ENCODE data around the gene POPDC2. TPM values are rescaled to one million over a fixed set of nuclear protein-coding genes. Genes with fewer than 3 reads are reported as not detected.

Gene POPDC2
- total and polyA plus RNA-seq, 2 of the 4 experiments (the other 2 are of a cell fraction): under 0.01 to 0.29 TPM

- no peak overlapping the region for H2BK15ac ChIP-seq (ENCODE audit: low read depth, low read length)
- H3K9me1 ChIP-seq (ENCODE audit: insufficient read depth, low read length): no peaks in the 10 kb centered on the region; the same call in 1 of the 2 replicates
- H3K4ac ChIP-seq (ENCODE audit: low read depth, low read length): peak overlapping the region; percentile 64; the same call in 1 of the 2 replicates
- peak; percentile 17 for DNase-seq
- no CpG with 5 or more reads among the region's 3 CpGs for WGBS, 2 experiments (ENCODE audit: extremely low coverage in 2 of 2, insufficient read length in 1 of 2)
- no peaks in the 10 kb centered on the region for H3K27me3 ChIP-seq (ENCODE audit: control insufficient read depth, insufficient read depth, low read length)
- H3K23ac ChIP-seq (ENCODE audit: low read depth, low read length): peak overlapping the region; percentile 56
- no peaks in the 10 kb centered on the region for H3K9me3 ChIP-seq (ENCODE audit: control insufficient read depth, insufficient read depth, low read length)
- H2BK20ac ChIP-seq (ENCODE audit: low read depth, low read length): peak overlapping the region; percentile 50; the same call in 1 of the 2 replicates
- H2BK5ac ChIP-seq (ENCODE audit: low read depth, low read length, poor library complexity, severe bottlenecking): no peak overlapping the region
- H3K36me3 ChIP-seq (ENCODE audit: control insufficient read depth, insufficient read depth, low read length): no peaks in the 10 kb centered on the region
- H3K56ac ChIP-seq (ENCODE audit: extremely low read depth, insufficient read depth, low read length): no peak overlapping the region
- no peak overlapping the region for H4K5ac ChIP-seq (ENCODE audit: low read depth, low read length)
- no peaks in the 10 kb centered on the region for H4K20me1 ChIP-seq (ENCODE audit: insufficient read depth, low read length)
- H3K14ac ChIP-seq (replicated peaks; ENCODE audit: low read depth, low read length): peak overlapping the region; percentile 52; the same call in 1 of the 2 replicates
- POLR2A ChIA-PET (ENCODE audit: unreplicated experiment): no interaction called here
- no peak for ATAC-seq (ENCODE audit: low read depth)
- peak overlapping the region; percentile 80 for H2BK120ac ChIP-seq (ENCODE audit: low read depth, low read length)
- peaks cover 12% of the 10 kb centered on the region for H3K4me1 ChIP-seq (ENCODE audit: control insufficient read depth, insufficient read depth, low read length)
- no peak overlapping the region for H3K4me2 ChIP-seq (ENCODE audit: low read depth, low read length)
- H3K79me1 ChIP-seq (ENCODE audit: low read depth in 1 of 2, low read length in 2 of 2): no peaks in the 10 kb centered on the region
- CTCF ChIA-PET: interaction anchor here (0.7 kb wide), 2 partner anchors 52 to 175 kb away, joined by 3 to 4 read pairs; no protein-coding TSS in a partner anchor
- in situ Hi-C loops (cut with MboI; ENCODE audit: low sequenced_read_pairs) (no loop called here), intact Hi-C loops (cut with micrococcal nuclease) (no loop called here), dilution Hi-C loops (cut with HindIII; ENCODE audit: low sequenced_read_pairs, unreplicated experiment) (no loop called here)
- BruUV-seq (replicated peaks): no TSS peak
- H2AK5ac ChIP-seq (ENCODE audit: low read depth, low read length): no peak overlapping the region
- no peak overlapping the region for H2AK9ac ChIP-seq (replicated peaks; ENCODE audit: low read depth, low read length, poor library complexity)
- H3K4me3 ChIP-seq (ENCODE audit: insufficient read depth, low read depth, low read length): no peak overlapping the region
- H3K18ac ChIP-seq (ENCODE audit: low read depth, low read length): peak overlapping the region; percentile 38; the same call in 1 of the 2 replicates
- H2AFZ ChIP-seq (replicated peaks; ENCODE audit: low read length, poor library complexity): no peak overlapping the region
- H3K27ac ChIP-seq (ENCODE audit: insufficient read depth, low read length): no peak overlapping the region
- no peak for TF ChIP-seq RFX5 (IDR thresholded peaks at IDR 0.05; ENCODE audit: low read depth, low read length)
- TF ChIP-seq MXI1 (IDR thresholded peaks at IDR 0.05; ENCODE audit: borderline replicate concordance, low read depth, low read length): no peak
- no peak for TF ChIP-seq RAD21 (IDR thresholded peaks at IDR 0.05; ENCODE audit: low read length)
- TF ChIP-seq BHLHE40 (IDR thresholded peaks at IDR 0.05; ENCODE audit: low read depth, low read length): no peak
- TF ChIP-seq CTCF (conservative IDR thresholded peaks at IDR 0.05; ENCODE audit: low read depth, low read length): no peak
- TF ChIP-seq USF2 (IDR thresholded peaks at IDR 0.05; ENCODE audit: low read depth, low read length): no peak
- TF ChIP-seq RCOR1 (IDR thresholded peaks at IDR 0.05; ENCODE audit: insufficient replicate concordance, low read length): no peak
- no peak for TF ChIP-seq NFE2L2 (IDR thresholded peaks at IDR 0.05; ENCODE audit: low read depth, low read length)
- H4K91ac ChIP-seq (ENCODE audit: insufficient read depth, low read depth, low read length): no peak overlapping the region
- H4K8ac ChIP-seq (ENCODE audit: low read depth in 2 of 2, low read length in 2 of 2): peak overlapping the region; percentile 12 to 18; a peak in 3 of 4 replicates
- H3K9ac ChIP-seq (ENCODE audit: low read depth, low read length): no peak overlapping the region
Observed at GRCh38 chr3:119631516-119631915, 28.9 kb downstream of the POPDC2 start.
